ENCODE measurements around the gene LYPD6. TPM values are rescaled to one million over a fixed set of nuclear protein-coding genes. Genes with fewer than 3 reads are reported as not detected.

Gene LYPD6
- total RNA-seq, 1 donor from 2014 or later, result 3.4 TPM

GRCh38 chr2:149448315-149448714 is 117.9 kb downstream of the LYPD6 start:
- no peak for DNase-seq (ENCODE audit: low read depth)

GRCh38 chr2:149449017-149449416 is 118.6 kb downstream of the LYPD6 start:
- DNase-seq (ENCODE audit: low read depth), result no peak

- DNase-seq (ENCODE audit: low read depth), result no peak
Measured at GRCh38 chr2:149451417-149452165, 121.2 kb downstream of the LYPD6 start.

GRCh38 chr2:149456285-149456684 is 125.9 kb downstream of the LYPD6 start:
- no peak for DNase-seq (ENCODE audit: low read depth)

- DNase-seq (ENCODE audit: low read depth), result no peak
Measured at GRCh38 chr2:149458502-149458901, 128.1 kb downstream of the LYPD6 start.

GRCh38 chr2:149463328-149464002 is 133.1 kb downstream of the LYPD6 start:
- DNase-seq (ENCODE audit: low read depth), result no peak

GRCh38 chr2:149464396-149464795 is 134.0 kb downstream of the LYPD6 start:
- no peak for DNase-seq (ENCODE audit: low read depth)

GRCh38 chr2:149465873-149466272 is 135.5 kb downstream of the LYPD6 start:
- DNase-seq (ENCODE audit: low read depth), result no peak

- DNase-seq (ENCODE audit: low read depth), result no peak
Measured at GRCh38 chr2:149466635-149467034, 136.2 kb downstream of the LYPD6 start.

- DNase-seq (ENCODE audit: low read depth), result no peak
Measured at GRCh38 chr2:149467436-149467835, 137.0 kb downstream of the LYPD6 start.

- peak; percentile 4 for DNase-seq (ENCODE audit: low read depth)
Measured at GRCh38 chr2:149468636-149469035, 138.2 kb downstream of the LYPD6 start.

GRCh38 chr2:149470046-149470445 is 139.7 kb downstream of the LYPD6 start:
- no peak for DNase-seq (ENCODE audit: low read depth)

GRCh38 chr2:149472413-149472812 is 142.0 kb downstream of the LYPD6 start:
- no peak for DNase-seq (ENCODE audit: low read depth)

- DNase-seq (ENCODE audit: low read depth), result no peak
Measured at GRCh38 chr2:149473068-149473467, 142.7 kb downstream of the LYPD6 start.

GRCh38 chr2:149473521-149473920 is 143.1 kb downstream of the LYPD6 start:
- no peak for DNase-seq (ENCODE audit: low read depth)

GRCh38 chr2:149483004-149483605 is 152.7 kb downstream of the LYPD6 start:
- DNase-seq (ENCODE audit: low read depth), result no peak

- no peak for DNase-seq (ENCODE audit: low read depth)
Measured at GRCh38 chr2:149486664-149487063, 156.3 kb downstream of the LYPD6 start.

GRCh38 chr2:149487189-149487588 is 156.8 kb downstream of the LYPD6 start:
- DNase-seq (ENCODE audit: low read depth), result no peak

- peak; percentile 9 for DNase-seq (ENCODE audit: low read depth)
Measured at GRCh38 chr2:149488706-149489440, 158.5 kb downstream of the LYPD6 start.

- no peak for DNase-seq (ENCODE audit: low read depth)
Measured at GRCh38 chr2:149489452-149489851, 159.1 kb downstream of the LYPD6 start.

- DNase-seq (ENCODE audit: low read depth), result peak; percentile 41
Measured at GRCh38 chr2:149490296-149490695, 159.9 kb downstream of the LYPD6 start.

GRCh38 chr2:149492923-149493322 is 162.5 kb downstream of the LYPD6 start:
- no peak for DNase-seq (ENCODE audit: low read depth)
